Measurements from ENCODE around the gene RASA2.
A peak's percentile ranks its signal among the peaks of the same experiment; 100 is the strongest.
"Not testable (repeated sequence)": the region's sequence is repeated elsewhere in the genome, so short reads cannot be mapped to it uniquely, and the experiment has no call there.

The RASA2 gene

GRCh38 chr3:141594357-141594756, 107.5 kb downstream of the RASA2 start:
- DNase-seq: no peak

GRCh38 chr3:141597931-141598330, 111.1 kb downstream of the RASA2 start:
- DNase-seq: no peak

DNA sequence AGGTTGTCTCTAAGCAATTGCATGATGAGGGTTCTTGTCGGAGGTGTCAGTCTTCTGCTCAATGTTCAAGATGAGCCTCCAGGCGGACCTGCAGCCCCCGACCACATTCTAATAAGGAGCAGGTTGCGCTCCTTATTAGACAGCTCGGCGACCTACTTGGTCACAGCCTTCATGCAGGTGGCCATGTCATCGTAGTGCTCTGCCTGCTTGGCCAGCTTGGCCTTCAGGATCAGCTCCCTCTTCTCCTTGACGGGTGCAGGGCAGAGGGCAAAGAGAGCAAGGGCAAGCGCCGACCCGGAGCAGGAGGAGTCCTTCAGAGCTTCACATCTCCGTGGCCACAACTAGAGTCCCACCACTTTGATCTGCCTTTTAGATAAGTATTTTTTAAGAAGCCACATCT, 113.5 kb downstream of the RASA2 start:
- DNase-seq: no peak

DNA sequence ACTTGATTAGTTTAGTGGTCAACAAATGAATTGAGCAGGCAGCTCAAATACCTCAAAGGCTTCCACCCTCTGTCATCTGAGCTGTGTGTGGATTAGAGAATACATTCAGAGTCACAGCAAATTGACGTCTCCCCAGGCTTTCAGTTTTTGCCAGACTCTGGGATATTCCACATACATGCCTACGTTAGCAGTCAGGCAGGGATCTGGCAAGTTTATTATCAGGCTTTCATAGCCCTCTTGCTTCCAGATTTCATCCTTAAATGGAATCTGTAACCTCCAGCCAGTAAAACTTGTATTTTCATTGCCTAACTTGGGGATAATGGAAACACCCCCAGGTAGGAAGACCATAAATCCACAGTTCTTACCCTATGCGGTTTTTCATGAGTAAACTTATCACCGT, 115.9 kb downstream of the RASA2 start:
- no peak for DNase-seq

DNA sequence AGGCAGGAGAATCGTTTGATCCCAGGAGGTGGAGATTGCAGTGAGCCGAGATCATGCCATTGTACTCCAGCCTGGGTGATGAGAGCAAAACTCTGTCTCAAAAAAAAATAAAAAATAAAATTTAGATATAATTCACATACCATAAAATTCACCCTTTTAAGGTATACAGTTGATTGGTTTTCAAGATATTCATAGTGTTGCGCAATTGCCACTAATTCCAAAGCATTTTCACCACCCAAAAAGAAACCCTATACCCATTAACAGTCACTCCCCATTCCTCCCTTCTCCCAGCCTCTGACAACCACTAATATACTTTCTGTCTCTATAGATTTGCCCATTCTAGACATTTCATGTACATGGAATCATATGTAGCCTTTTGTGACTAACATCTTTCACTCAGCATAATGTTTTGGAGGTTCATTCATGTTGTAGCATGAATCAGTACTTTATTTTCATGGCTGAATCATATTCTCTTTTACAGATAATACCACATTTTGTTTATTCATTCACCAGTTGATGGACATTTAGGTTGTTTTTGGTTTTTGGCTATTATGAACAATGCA, 116.7 kb downstream of the RASA2 start:
- no peak for DNase-seq

DNA sequence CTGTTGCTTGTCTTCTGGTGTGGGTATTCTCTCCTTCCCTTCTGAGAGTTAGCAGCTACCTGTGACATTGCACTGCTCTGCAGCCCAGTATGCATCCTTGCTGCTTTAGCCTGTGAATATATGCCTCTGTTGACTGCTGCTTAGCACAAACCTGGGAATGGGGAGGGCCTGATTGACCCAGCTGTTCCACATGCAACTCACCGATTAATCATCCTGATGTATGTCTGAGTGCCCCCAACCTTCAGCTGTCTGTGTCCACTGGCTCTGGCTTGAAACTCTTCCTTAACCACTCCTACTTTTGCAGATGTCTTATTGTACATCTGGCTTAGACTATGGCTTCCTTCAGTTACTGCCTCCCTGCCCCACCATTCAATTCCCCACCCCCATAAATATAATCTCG, 119.1 kb downstream of the RASA2 start:
- DNase-seq: no peak

DNA sequence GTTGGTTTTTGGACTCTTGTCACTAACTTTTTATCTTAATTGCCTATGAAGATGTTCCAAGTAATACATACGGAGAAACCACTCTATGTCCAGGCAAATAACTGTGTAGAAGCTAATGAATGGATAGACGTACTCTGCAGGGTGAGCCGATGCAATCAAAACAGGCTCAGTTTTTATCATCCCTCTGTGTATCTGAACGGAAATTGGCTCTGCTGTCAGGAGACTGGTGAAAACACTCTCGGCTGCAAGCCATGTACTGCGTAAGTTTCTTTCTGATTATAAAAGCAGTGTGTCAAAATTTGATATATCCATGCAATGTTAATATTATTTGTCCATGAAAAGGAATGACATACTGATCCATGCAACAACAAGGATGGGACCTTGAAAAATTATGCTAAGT, 121.6 kb downstream of the RASA2 start:
- DNase-seq: no peak

- no peak for DNase-seq
Observed at GRCh38 chr3:141610939-141611338, 124.1 kb downstream of the RASA2 start.

- DNase-seq: no peak
Observed at GRCh38 chr3:141618103-141618910, 131.5 kb downstream of the RASA2 start.

GRCh38 chr3:141618938-141619337, 132.1 kb downstream of the RASA2 start:
- no peak for DNase-seq

DNA sequence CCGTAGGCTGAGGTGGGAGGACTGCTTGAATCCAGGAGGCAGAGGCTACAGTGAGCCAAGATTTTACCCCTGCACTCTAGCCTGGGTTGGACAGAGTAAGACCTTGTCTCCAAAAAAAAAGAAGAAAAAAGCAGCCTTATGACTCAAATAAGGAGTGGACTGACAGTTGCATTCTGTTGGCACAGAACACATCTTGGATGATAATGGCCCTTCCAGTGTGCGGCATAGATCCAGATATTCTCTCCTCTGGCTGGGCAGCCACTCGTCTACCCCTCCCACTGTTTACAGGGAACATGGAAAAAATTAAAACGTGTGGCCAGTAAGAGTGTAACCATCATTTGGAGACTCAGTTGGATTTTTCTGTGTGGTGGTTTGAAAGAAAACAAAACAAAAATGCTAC, 132.6 kb downstream of the RASA2 start:
- DNase-seq: no peak

DNA sequence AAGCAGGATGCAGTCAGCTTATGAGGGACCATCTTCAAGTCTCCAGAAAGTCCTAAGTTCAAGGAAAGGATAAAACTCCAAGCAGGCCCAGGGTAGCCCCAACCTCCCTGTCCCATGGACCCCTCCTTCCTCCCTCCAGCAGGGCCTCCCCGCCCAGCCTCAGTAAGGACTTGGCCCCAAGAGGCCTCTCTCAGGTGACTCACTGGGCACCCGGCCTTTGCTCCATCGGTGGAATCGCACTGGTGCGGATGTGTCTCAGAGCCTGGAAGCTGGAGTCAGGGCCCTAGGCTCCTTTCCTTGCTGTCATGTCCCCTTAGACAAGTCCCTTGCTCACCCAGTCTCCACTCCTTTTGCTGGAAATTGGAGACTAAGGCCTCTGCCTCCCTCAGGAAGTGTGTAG, 136.9 kb downstream of the RASA2 start:
- no peak for DNase-seq

- DNase-seq: peak; percentile 24
Observed at GRCh38 chr3:141625506-141625905, 138.7 kb downstream of the RASA2 start.

DNA sequence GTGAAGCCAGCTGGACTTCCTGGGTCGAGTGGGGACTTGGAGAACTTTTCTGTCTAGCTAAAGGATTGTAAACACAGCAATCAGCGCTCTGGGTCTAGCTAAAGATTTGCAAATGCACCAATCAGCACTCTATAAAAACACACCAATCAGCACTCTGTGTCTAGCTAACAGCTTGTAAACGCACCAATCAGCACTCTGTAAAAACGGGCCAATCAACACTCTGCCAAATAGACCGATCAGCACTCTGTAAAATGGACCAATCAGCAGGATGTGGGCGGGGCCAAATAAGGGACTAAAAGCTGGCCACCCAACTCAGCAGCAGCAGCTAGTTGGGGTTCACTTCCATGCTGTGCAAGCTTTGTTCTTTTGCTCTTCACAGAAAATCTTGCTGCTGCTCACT, 141.5 kb downstream of the RASA2 start:
- not testable (repeated sequence) for DNase-seq

GRCh38 chr3:141628868-141629441, 142.1 kb downstream of the RASA2 start:
- not testable (repeated sequence) for DNase-seq

DNA sequence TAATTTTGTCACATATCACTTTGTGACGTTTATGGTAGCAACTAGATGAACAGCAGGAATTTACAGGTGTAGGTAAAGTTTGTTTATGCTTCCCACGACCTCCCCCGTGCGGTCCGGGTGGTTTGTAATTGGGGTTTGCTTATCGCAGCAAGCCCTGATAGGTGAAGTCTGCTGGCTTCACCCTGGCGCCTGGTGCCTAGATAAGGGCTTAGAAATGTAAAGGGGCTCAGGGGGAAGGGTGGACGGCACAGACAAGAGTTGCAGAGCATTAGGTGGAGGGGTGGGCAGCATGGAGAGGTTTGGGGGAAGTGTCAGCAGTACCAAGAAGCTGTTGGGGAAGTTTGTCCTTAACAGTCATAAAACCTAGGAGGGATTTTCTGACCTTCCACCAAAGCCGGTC, 143.1 kb downstream of the RASA2 start:
- no peak for DNase-seq

DNA sequence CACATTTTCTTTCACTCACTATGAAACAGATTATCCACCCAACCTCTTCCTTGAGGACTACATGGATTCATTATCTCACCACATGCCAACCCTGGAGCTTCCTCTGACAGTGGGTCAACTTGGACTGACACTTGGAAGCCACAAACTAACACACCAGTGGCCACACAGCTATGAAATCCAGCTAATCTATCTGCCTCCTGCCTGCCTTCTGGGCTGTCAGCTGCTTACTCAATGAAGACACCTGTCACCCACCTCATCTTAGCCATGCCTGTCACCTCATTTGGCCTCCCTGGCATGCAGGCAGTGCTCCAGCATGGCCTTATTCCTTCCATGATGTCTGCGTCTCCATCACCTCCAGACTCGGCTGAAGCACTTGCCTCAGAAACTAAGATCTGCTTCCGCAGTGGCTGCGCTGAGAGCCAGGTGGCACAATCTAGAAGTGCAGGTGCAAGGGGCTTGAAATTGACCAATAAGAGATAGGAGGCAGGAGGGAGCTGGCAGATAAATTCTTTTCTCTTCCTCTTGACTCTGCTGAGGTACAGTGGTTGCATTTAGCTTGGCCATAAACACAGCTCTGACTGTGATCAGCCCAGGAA, 146.1 kb downstream of the RASA2 start:
- DNase-seq: no peak

- no peak for DNase-seq
Observed at GRCh38 chr3:141642215-141642614, 155.4 kb downstream of the RASA2 start.

GRCh38 chr3:141643391-141643790, 156.6 kb downstream of the RASA2 start:
- no peak for DNase-seq

DNA sequence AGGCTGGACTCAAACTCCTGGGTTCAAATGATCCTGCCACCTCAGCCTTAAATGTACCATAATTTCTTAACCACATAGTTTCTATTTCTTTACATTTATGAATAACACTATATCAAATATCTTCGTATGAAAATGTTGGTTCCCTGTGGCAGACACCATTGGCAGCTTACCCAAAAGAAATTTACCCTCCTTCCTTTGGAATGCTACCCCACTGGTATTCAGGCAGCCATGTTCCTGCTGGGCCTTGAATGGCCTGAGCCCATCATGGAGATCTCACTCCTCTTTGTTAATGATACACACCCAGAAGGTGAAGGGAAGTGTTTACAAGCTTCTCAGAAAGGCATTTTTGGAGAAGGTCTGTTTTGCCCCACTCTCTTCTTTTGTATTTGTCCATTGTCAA, 157.0 kb downstream of the RASA2 start:
- no peak for DNase-seq

- DNase-seq: no peak
Observed at GRCh38 chr3:141644931-141645330, 158.1 kb downstream of the RASA2 start.

DNA sequence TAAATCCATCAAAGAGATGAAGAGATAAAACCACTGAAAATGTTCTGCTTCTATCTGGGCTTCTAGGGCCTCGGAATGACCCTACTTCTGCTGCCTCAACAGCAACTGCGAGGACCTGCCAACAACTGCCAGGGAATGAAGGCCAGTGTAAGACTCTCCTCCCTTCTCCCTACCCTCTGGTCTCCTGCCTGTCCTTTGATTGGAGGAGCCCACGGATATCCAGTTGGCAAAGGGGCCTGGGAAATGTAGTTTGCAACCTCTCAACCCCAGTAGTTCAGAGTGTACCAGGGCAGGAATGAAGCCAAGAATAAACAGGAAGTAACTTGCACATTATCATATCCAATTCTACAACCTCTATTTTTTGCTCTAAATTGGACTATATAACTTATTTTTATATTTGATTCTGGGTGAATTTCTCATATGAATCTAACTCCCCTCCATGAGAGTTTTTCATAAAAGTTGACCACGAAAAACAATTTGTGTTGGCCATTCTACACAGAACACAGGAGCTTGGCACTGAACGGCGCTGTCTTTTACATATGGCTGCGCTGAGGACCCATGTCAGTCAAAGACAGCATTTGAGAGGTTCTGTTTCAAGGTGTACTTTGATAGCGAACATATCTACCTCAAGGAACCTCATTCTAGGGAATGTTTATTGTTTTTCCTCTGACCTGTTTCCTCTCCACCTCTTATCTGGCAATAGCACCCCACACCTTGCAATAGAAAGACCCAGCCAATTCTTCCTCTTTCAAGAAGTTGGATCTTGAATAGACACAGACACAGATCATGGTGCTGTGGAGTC, 160.1 kb downstream of the RASA2 start:
- DNase-seq: peak; percentile 74

GRCh38 chr3:141647562-141647915, 160.7 kb downstream of the RASA2 start:
- no peak for DNase-seq
